GM12878 (cell line): ENCODE results near the gene SSBP2. TPM values are rescaled to one million over a fixed set of nuclear protein-coding genes. Genes with fewer than 3 reads are reported as not detected.

Source experiments
- ATAC-seq: fragments of 200-7000 bp; cut with Tn5 transposase; 3 replicates; pipeline ENCODE4 v1.9.1; 2020; ENCODE audit warnings: mild to moderate bottlenecking, moderate library complexity
- BruUV-seq: library from RNA; stranded (reverse); fragments of 400-500 nt; replicated peaks from 2 replicates; lab custom pipeline; 2021; lab: Mats Ljungman, UMichigan
- CTCF ChIA-PET: fragments of 300-600 bp; sonication (Branson Sonifier 250); formaldehyde crosslinking; extraction: SDS; loops from one replicate; lab custom pipeline; 2021; ENCODE audit warnings: inconsistent platforms; lab: Yijun Ruan, JAX
- POLR2A ChIA-PET: fragments of 350-600 bp; formaldehyde crosslinking; extraction: SDS; loops from one replicate; lab custom pipeline; 2021; ENCODE audit warnings: inconsistent platforms; lab: Charles Lee
- RAD21 ChIA-PET: fragments of 300-600 bp; sonication (Branson Sonifier 250); formaldehyde crosslinking; loops from one replicate; lab custom pipeline; 2023; ENCODE audit warnings: antibody characterized with exemption; ENCODE audit not compliant: unreplicated experiment; lab: Charles Lee
- SMC1A ChIA-PET: fragments of 300-600 bp; sonication (Branson Sonifier 250); formaldehyde crosslinking; loops from one replicate; lab custom pipeline; 2023; ENCODE audit not compliant: unreplicated experiment, uncharacterized antibody; lab: Charles Lee
- DNase-seq: peaks from one replicate; pipeline ENCODE4 v3.0.0-alpha.2; 2011; ENCODE audit warnings: low read depth, low spot score
- FAIRE-seq: peaks from 3 replicates; lab custom pipeline; 2011; peaks lifted over from hg19 to GRCh38; lab: Jason Lieb, UNC
- H2AFZ ChIP-seq: 2 replicates; pipeline ENCODE4 v1.6.0; 2011; ENCODE audit warnings: low read depth, low read length, control low read depth; ENCODE audit not compliant: control insufficient read depth
- H3K27ac ChIP-seq: 2 replicates; pipeline ENCODE4 v1.5.1; 2011; ENCODE audit warnings: control low read depth; ENCODE audit not compliant: control insufficient read depth, insufficient read depth
- H3K27me3 ChIP-seq, 2 experiments: replicated peaks in 1 of 2; 2 replicates each; pipeline versions ENCODE4 v1.6.0 to v1.6.1; 2011; ENCODE audit warnings: low read length in 1 of 2; ENCODE audit not compliant: control insufficient read depth in 2 of 2, insufficient read depth in 2 of 2
- H3K36me3 ChIP-seq, 2 experiments: 2 replicates each; pipeline ENCODE4 v1.5.1; 2011; ENCODE audit warnings: low read length in 1 of 2; ENCODE audit not compliant: control insufficient read depth in 2 of 2, insufficient read depth in 2 of 2
- H3K4me1 ChIP-seq: 2 replicates; pipeline ENCODE4 v1.6.1; 2011; ENCODE audit warnings: mild to moderate bottlenecking, low read length, moderate library complexity, mixed read lengths; ENCODE audit not compliant: control insufficient read depth, insufficient read depth
- H3K4me2 ChIP-seq: 2 replicates; pipeline ENCODE4 v1.6.0; 2011; ENCODE audit warnings: control low read depth; ENCODE audit not compliant: control insufficient read depth, insufficient read depth
- H3K4me3 ChIP-seq: fragments of 200-600 bp; sonication (generic); 2 replicates; pipeline ENCODE4 v1.5.1; 2016
- H3K79me2 ChIP-seq: 2 replicates; pipeline ENCODE4 v1.6.0; 2011; ENCODE audit warnings: low read length; ENCODE audit not compliant: control insufficient read depth, insufficient read depth
- H3K9ac ChIP-seq: 2 replicates; pipeline ENCODE4 v1.8.0; 2011; ENCODE audit warnings: low read length, control low read depth, mixed read lengths; ENCODE audit not compliant: control insufficient read depth, insufficient read depth
- H3K9me3 ChIP-seq: replicated peaks from 3 replicates; pipeline ENCODE4 v1.5.1; 2011; ENCODE audit warnings: mild to moderate bottlenecking, low read length; ENCODE audit not compliant: control insufficient read depth, insufficient read depth
- H4K20me1 ChIP-seq: 2 replicates; pipeline ENCODE4 v1.6.0; 2011; ENCODE audit not compliant: control insufficient read depth, insufficient read depth
- EP300 ChIP-seq, 2 experiments: fragments of 150-350 bp in 1 of 2; IDR thresholded peaks; 2 replicates each; pipeline ENCODE4 v1.6.1; 2011 to 2012; ENCODE audit warnings: low read depth in 2 of 2, low read length in 2 of 2, borderline replicate concordance in 1 of 2, improper control_type of control experiment in 1 of 2, inconsistent platforms in 1 of 2; ENCODE audit not compliant: control insufficient read depth in 1 of 2
- MEF2A ChIP-seq: IDR thresholded peaks from 2 replicates; pipeline ENCODE4 v1.6.1; 2011; ENCODE audit warnings: low read depth, mild to moderate bottlenecking, low read length, moderate library complexity; ENCODE audit not compliant: insufficient read depth
- MXI1 ChIP-seq: fragments of 150-350 bp; IDR thresholded peaks from 2 replicates; pipeline ENCODE4 v1.6.1; 2011; ENCODE audit warnings: low read depth, mild to moderate bottlenecking, inconsistent platforms, low read length, improper control_type of control experiment
- NR2C1 ChIP-seq: fragments of 450-650 bp; IDR thresholded peaks from 2 replicates; pipeline ENCODE4 v1.6.1; 2017; ENCODE audit warnings: antibody characterized with exemption, mild to moderate bottlenecking, moderate library complexity
- RELA ChIP-seq: fragments of 450-650 bp; IDR thresholded peaks from 2 replicates; pipeline ENCODE4 v1.8.0; 2014; ENCODE audit warnings: borderline replicate concordance; ENCODE audit not compliant: partially characterized antibody
- WGBS: methylation state at CpG from one replicate; pipeline ENCODE4 v1.1.6; 2016; ENCODE audit warnings: low lambda C conversion rate; ENCODE audit not compliant: insufficient replicate concordance, insufficient coverage; ENCODE audit errors: missing lambda C conversion rate; 5-methylcytosine and 5-hydroxymethylcytosine counted together
- in situ Hi-C: fragments of 300-500 bp; cut with MboI; formaldehyde crosslinking; loops from 9 replicates; pipeline ENCODE4 v1.14.3; 2018; ENCODE audit warnings: mixed read lengths
- intact Hi-C: fragments of 100-400 bp; cut with micrococcal nuclease; formaldehyde crosslinking; loops from one replicate; pipeline ENCODE4 v1.14.2; 2022; ENCODE audit not compliant: unreplicated experiment
- polyA plus RNA-seq, 11 experiments: library from polyadenylated mRNA; depleted of rRNA in 4 of 11; unstranded in 6 of 11; stranded (reverse) in 5 of 11; fragments of >200 nt; fragmentation: Nextera tagmentation in 4 of 11; fragmentation: Illumina TruSeq in 1 of 11; extraction: Ambion mirVana in 4 of 11; extraction: Trizol in 1 of 11; gene quantifications; 1 replicate in 1 of 11; 2 replicates in 10 of 11; pipeline versions ENCODE4 v1.2.1 to v1.2.3, GENCODE V29; 2011 to 2016; ENCODE audit warnings: inconsistent platforms in 2 of 11, missing spikeins in 2 of 11, low read depth in 1 of 11
- total RNA-seq, 4 experiments: library from RNA; depleted of rRNA in 3 of 4; stranded (reverse); fragments of >200 nt in 3 of 4; fragmentation: Illumina TruSeq in 1 of 4; extraction: Trizol in 1 of 4; gene quantifications; 2 replicates each; pipeline versions ENCODE4 v1.2.1 to v1.2.3, GENCODE V29; 2013 to 2021
- TF ChIP-seq, protein P1 (sequence below): IDR thresholded peaks from 2 replicates; pipeline ENCODE4 v1.6.1; 2011; ENCODE audit warnings: mild to moderate bottlenecking, low read depth, low read length, moderate library complexity; ENCODE audit not compliant: insufficient replicate concordance
- TF ChIP-seq, protein P2 (sequence below): IDR thresholded peaks from 2 replicates; pipeline ENCODE4 v1.6.1; 2012; ENCODE audit warnings: low read depth, low read length, improper control_type of control experiment
- TF ChIP-seq, protein P3 (sequence below): IDR thresholded peaks from 2 replicates; pipeline ENCODE4 v1.6.1; 2012; ENCODE audit warnings: mild to moderate bottlenecking, low read depth, low read length
- TF ChIP-seq, protein P4 (sequence below): IDR thresholded peaks from 2 replicates; pipeline ENCODE4 v1.6.1; 2012; ENCODE audit warnings: low read length, inconsistent platforms

Gene SSBP2
- total and polyA plus RNA-seq, 10 of the 15 experiments (the other 5 are each of a cell fraction or from before 2014, with no cell fraction given) = 52.2 to 132 (median 110) TPM

DNA sequence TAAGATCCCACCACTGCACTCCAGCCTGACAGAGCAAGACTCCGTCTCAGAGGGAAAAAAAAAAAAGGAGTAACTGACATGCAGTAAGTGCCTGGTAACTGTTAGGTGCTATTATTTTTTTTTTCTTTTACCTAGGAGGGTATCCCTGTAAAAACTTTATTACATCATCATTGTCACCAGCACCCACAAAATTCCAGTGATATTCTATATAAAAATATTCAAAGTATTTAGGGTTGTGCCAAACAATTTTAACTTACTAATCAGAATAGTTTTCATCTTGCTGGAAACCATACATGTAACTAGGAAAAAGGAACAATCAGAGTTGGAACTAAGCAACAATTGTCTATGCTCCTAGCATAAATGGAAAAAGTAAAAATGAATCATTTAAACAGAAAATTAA is 112.4 kb downstream of the SSBP2 start:
- POLR2A ChIA-PET = no interaction called here
- no TSS peak for BruUV-seq
- no peak for TF ChIP-seq MXI1
- no peak for TF ChIP-seq RELA
- TF ChIP-seq, protein P1, sequence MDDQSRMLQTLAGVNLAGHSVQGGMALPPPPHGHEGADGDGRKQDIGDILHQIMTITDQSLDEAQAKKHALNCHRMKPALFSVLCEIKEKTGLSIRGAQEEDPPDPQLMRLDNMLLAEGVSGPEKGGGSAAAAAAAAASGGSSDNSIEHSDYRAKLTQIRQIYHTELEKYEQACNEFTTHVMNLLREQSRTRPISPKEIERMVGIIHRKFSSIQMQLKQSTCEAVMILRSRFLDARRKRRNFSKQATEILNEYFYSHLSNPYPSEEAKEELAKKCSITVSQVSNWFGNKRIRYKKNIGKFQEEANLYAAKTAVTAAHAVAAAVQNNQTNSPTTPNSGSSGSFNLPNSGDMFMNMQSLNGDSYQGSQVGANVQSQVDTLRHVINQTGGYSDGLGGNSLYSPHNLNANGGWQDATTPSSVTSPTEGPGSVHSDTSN = no peak
- TF ChIP-seq NR2C1 = no peak
- H3K4me2 ChIP-seq = no peak overlapping the region
- in situ Hi-C loops (no loop called here), intact Hi-C loops (no loop called here)
- no peaks in the 10 kb centered on the region for H3K27me3 ChIP-seq
- SMC1A ChIA-PET = interaction anchor here (1.1 to 3.1 kb wide), 2 partner anchors 12 to 13 kb away, joined by 4 to 19 read pairs; no protein-coding TSS in a partner anchor
- no peak for DNase-seq
- H3K4me1 ChIP-seq = peaks cover 2% of the 10 kb centered on the region; the same call in 1 of the 2 replicates
- no peak overlapping the region for H3K9ac ChIP-seq
- peaks cover 0 to 6% of the 10 kb centered on the region in 2 experiments; a peak in 2 of 4 replicates for H3K36me3 ChIP-seq
- no peak overlapping the region for H3K27ac ChIP-seq
- H4K20me1 ChIP-seq = no peaks in the 10 kb centered on the region
- no peak for FAIRE-seq
- no peaks in the 10 kb centered on the region for H3K9me3 ChIP-seq
- no peak overlapping the region for H3K4me3 ChIP-seq
- RAD21 ChIA-PET = no interaction called here
- CTCF ChIA-PET = no interaction called here
- no peak for ATAC-seq
- H2AFZ ChIP-seq = no peak overlapping the region
- WGBS = 100% methylated on average over 1 of the region's 1 CpG
- no peaks in the 10 kb centered on the region; the same call in none of the 2 replicates for H3K79me2 ChIP-seq

DNA sequence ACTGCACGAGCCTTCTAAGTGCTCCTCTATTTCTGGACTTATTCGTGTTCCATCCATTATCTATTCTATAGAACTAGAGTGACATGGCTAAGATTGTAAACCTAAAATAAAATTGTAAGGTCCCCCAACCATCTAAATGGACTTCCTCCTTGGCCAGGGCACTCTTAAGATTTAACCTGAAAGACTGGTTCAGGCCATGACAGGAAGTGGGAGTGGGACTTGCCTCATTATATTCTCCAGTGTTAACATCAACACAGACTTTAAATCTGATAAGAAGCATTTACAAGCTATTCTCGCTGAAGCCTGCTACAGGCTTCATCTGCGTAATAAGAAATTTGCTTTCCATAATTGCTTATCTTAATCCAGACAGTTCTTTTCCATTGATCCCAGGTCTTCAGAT is 117.0 kb downstream of the SSBP2 start:
- Histone ChIP-seq H3K27me3 (no peaks in the 10 kb centered on the region), H3K27ac (no peak overlapping the region), H2AFZ (no peak overlapping the region), H3K9me3 (peaks cover 2% of the 10 kb centered on the region; the same call in 2 of the 3 replicates), H3K9ac (no peak overlapping the region), H3K4me2 (no peak overlapping the region), H4K20me1 (no peaks in the 10 kb centered on the region), H3K79me2 (peaks cover 3% of the 10 kb centered on the region), H3K4me1 (peaks cover 26% of the 10 kb centered on the region; the same call in 1 of the 2 replicates), H3K36me3 (peaks cover 0 to 9% of the 10 kb centered on the region in 2 experiments; a peak in 1 of 4 replicates), H3K4me3 (no peak overlapping the region)
- ChIA-PET CTCF (interaction anchor here (0.6 kb wide), 1 partner anchor 64 kb away, joined by 4 read pairs; no protein-coding TSS in a partner anchor), POLR2A (no interaction called here), SMC1A (interaction anchor here (0.6 to 1.1 kb wide), 2 partner anchors 11 to 35 kb away, joined by 3 read pairs; no protein-coding TSS in a partner anchor), RAD21 (no interaction called here)
- DNase-seq (no peak), ATAC-seq (no peak), FAIRE-seq (no peak)
- WGBS = 89% methylated on average over 4 of the region's 4 CpGs
- intact Hi-C loops = no loop called here
- no TSS peak for BruUV-seq
- in situ Hi-C loops = no loop called here
- TF ChIP-seq EP300 (IDR thresholded peaks at IDR 0.05; ENCODE audit: borderline replicate concordance in 1 of 2, control insufficient read depth in 1 of 2, low read depth in 2 of 2, low read length in 2 of 2) (no peak), NR2C1 (no peak), MEF2A (no peak)
- TF ChIP-seq, protein P2, sequence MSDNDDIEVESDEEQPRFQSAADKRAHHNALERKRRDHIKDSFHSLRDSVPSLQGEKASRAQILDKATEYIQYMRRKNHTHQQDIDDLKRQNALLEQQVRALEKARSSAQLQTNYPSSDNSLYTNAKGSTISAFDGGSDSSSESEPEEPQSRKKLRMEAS = no peak
- TF ChIP-seq, protein P3, sequence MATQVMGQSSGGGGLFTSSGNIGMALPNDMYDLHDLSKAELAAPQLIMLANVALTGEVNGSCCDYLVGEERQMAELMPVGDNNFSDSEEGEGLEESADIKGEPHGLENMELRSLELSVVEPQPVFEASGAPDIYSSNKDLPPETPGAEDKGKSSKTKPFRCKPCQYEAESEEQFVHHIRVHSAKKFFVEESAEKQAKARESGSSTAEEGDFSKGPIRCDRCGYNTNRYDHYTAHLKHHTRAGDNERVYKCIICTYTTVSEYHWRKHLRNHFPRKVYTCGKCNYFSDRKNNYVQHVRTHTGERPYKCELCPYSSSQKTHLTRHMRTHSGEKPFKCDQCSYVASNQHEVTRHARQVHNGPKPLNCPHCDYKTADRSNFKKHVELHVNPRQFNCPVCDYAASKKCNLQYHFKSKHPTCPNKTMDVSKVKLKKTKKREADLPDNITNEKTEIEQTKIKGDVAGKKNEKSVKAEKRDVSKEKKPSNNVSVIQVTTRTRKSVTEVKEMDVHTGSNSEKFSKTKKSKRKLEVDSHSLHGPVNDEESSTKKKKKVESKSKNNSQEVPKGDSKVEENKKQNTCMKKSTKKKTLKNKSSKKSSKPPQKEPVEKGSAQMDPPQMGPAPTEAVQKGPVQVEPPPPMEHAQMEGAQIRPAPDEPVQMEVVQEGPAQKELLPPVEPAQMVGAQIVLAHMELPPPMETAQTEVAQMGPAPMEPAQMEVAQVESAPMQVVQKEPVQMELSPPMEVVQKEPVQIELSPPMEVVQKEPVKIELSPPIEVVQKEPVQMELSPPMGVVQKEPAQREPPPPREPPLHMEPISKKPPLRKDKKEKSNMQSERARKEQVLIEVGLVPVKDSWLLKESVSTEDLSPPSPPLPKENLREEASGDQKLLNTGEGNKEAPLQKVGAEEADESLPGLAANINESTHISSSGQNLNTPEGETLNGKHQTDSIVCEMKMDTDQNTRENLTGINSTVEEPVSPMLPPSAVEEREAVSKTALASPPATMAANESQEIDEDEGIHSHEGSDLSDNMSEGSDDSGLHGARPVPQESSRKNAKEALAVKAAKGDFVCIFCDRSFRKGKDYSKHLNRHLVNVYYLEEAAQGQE = no peak
- TF ChIP-seq, protein P4, sequence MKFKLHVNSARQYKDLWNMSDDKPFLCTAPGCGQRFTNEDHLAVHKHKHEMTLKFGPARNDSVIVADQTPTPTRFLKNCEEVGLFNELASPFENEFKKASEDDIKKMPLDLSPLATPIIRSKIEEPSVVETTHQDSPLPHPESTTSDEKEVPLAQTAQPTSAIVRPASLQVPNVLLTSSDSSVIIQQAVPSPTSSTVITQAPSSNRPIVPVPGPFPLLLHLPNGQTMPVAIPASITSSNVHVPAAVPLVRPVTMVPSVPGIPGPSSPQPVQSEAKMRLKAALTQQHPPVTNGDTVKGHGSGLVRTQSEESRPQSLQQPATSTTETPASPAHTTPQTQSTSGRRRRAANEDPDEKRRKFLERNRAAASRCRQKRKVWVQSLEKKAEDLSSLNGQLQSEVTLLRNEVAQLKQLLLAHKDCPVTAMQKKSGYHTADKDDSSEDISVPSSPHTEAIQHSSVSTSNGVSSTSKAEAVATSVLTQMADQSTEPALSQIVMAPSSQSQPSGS = no peak
